Fibroblast of peridontal ligament (primary cell): Measurements from ENCODE around the gene ADCY2.

Source experiments
- DNase-seq: peaks from one replicate; pipeline ENCODE4 v3.0.0-alpha.2; 2010; ENCODE audit errors: extremely low read depth

The ADCY2 gene

DNA sequence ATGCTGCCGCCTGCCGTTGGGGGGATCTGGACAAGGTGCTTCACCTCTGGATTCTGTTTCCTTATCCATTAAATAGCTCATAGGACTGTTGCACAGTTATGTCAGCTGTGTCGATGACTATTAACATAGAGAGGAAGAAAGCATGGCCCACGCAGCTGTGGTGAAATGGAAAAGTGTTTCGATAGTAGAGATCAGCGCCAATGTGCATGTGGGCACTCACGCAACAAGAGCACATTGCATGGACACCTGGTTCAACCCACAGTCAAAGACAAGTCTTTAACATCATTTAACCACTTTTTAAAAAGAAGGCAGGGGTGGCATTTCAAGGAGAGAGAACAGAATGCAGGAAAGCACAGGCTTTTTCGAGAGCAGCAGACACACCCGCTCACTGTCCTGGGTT lies 107.6 kb downstream of the ADCY2 start:
- DNase-seq = no peak

DNA sequence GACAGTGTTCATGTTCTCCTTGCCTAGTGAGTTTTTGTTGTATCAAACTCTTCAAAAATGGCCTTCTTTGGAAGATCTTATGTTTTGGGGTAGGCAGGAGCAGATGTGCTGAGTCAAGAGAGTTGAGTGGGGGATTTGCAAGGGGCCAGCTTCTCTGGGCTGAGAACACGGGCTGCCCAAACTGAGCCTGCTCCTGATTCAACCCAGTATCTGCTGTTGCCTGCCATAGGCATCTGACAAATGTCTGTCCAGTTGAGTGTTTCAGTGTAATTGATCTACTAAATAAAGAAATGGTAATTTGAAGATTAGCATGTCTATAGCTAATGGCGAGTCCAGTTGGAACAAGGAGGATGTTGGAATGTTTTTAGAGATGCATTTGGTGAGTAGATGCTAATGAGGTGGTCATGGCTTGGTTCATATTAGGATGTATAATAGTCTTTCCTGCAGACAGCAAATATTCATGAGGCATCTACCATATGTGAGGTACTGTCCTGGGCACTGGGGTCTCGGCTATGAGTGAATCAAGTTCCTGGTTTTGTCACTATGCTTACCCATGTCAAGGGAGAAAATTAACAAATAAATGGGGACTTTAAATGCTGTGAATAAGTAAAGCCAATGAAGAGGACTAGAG lies 119.5 kb downstream of the ADCY2 start:
- DNase-seq = no peak

DNA sequence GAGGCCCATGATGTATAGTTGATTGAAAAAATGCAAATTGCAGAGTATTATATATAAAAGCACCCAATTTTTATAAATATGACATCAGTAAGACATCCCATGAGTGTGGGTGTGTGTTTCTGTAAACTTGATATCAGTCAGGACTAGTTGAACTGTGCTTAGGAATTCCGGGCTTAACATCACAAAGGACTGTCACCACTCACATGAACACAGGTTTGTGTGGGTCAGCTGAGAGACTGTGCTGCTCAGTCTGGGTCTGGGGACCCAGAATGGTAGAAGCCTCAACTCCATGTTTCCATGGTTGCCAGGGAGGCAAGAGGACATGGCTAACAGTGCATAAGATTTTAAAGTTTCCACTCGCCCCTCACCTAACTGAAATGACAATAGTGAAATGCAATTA lies 120.3 kb downstream of the ADCY2 start:
- DNase-seq = no peak

DNA sequence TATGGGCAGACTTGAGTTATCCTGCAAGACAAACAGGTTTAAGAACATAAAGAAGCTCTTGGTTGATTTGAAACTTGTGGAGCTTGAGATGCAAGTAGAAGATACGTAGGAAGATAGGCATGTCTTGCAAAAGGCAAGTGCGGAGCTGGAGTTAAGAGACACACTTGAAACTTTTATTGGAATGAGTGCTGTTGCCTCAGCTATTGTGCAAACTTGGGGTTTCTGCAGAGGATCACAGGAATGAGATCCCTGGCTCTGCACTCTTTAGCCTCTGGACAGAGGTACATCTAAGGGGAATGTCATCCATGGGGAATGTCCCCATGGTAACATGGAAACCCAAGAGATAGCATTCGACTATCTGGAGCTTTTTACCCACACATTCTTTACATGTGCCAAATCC lies 121.1 kb downstream of the ADCY2 start:
- DNase-seq = no peak

DNA sequence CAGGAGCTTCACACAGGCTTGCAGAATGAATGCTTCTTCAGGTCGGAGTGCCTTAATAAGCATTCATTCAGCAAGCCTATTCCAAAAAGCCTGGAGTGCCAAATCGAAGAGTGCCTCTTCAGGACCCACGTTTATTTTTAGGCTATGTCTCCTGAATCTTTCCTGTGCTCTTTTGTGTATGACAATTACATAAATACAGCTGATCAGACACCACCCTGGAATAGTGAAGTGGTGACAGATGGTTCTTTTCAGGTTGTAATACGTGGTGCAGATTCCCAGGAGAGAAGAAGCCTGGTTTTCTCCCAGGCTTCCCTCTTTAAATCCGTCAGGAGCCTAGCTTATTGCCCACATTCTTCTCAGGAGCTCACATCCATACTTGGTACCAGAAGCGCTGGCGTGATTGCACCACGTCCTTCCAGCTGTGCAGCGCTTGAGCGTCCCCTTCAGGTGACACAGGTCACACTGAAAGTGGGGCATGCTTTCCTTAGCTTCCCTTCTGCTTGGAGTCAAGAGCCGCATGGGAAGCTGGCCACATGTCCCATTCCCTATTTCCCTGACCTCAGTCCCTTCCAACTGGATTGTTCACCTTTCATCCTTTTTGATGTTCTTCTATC lies 123.1 kb downstream of the ADCY2 start:
- no peak for DNase-seq

DNA sequence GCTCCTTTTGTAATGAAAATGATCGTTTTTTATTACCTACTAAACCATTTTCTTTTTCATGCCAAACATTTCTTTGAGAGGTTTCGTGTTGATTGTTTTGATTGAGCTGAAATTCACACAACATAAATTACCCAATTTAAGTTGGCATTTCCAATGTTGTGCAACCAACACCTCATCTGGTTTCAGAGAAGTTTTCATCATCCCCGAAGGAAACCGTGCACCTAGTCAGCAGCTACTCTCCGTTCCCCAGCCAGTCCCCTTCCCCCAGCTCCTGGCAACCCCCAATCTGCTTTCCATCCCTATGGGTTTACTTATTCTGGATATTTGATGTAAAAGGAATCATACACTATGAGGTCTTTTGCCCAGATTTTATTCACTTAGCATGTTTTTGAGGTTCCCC lies 123.6 kb downstream of the ADCY2 start:
- DNase-seq = no peak

DNA sequence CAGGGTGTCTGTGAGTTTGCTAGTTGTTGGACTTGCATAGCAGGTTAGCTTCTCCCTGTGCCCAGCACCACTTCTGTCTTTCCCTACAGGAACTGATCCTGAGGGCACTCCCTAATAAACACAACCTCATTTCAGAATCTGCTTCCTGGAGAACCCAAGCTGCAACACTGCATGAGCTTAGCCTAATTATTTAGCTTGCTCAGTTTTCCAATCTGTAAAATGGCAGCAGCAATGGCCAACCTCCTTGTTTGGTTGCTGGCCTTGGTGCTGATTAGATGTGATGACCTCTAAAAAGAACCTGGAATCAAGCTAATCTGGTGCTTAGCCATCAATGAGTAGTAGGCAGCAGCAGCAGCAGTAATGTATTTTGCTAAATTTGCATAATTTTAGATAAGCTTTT lies 133.9 kb downstream of the ADCY2 start:
- no peak for DNase-seq

DNA sequence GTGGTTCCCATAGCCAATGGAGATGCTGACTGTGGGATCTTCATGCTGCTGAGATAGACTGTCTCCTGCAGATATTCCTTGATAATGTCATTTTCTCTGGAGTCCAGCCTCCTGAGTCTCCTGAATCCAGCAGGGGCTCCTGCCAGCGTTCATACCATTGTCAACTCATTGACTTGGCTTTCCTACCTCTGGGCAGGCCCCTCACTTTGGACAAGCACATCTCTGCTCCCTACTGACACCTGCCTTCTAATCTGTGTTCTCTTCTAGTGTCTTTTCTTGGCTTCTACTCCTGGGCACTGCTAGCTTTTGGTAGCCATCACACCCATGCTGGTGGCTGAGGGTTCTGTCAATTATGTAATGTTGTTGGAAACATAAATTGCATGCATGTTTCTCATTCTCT lies 138.0 kb downstream of the ADCY2 start:
- DNase-seq = no peak

DNA sequence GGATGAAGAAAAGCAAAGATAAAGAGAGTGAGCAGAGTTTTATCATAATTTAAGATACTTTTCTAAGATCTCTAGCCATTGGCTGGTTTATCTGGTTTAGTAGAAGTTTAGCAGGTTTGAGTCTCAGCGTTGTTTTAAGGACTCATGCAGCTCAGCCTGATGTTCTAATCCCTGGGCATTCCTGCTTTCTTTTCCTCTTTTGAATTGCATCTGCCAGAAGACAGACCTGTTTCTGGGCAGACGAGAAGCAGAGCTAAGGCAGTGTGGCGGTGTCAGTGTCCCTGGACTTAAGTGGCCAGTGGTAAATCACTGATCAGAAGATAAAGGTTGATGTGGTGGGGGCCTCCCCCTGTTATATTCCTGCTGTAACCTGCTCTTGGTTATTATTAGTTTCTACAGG lies 138.6 kb downstream of the ADCY2 start:
- DNase-seq = no peak

DNA sequence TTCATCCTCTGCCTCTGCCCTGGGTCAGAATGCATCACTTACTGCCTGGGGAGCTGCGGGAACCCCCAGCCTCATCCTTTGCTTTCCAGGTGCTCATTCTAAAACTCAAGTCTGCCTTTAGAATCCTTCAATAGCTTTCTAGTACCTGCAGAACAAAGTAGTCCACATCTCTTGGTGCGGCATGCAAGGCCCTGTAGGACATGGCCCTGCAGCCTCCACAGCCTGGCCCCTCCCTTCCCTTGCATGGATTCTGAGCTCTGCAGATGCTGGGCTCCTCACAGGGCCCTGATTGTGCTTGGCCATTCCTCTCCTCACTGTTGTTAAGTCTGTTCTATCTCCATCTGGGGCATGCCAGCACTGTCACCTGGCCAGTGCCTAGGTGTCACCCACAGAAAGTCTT lies 141.6 kb downstream of the ADCY2 start:
- DNase-seq = no peak

DNA sequence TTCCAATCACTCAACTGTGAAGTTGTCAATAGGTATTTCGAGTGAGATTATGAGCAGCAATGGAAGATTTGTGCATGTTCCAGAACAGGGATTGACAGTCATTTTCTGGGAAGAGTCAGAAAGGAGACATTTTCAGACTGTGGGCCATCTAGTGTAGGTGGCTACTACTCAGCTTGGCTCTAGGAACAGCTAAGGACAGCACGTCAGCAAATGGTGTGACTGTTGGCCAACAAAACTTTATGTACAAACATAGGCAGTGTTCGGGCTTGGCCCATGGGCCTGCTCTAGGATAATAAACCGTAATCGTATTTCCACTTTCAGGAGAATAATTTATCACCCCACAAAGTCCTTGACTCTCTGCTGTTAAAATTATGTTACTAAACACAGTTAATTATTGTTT lies 143.6 kb downstream of the ADCY2 start:
- DNase-seq = no peak

DNA sequence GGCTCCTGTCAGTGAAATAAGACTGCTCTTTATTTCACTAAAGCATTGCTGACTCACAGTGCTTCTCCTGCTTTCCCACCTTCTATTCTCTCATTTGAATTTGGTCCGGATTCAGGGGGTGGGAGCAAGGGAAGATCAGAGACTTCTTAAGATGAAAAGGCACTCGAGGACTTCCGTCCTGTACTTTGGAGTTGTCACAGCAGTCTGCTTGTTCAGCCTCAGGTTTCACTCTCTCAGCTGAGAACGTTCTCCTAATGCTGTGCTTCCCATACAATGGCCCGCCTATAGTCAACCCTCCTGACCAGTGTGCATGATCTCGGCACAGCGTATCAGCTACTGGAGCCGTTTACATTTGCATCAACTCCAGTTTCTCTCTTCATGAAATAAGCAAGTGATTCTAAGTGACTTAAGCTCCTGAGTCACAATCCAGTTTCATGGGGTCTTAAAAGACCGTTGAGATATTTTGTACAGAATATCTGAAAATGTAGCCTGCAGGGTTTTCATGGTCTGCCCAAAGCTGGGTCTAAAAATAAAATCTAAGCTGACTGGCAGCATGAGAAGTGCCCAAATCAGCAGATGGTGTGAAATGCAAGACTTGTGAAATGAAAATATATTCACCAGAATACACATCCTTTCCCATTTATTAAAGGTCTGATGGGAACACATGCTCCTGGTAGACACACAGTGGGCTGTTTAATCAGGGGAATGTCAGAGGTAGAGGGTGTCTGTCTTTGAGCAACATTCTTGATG lies 145.0 kb downstream of the ADCY2 start:
- DNase-seq = no peak

DNA sequence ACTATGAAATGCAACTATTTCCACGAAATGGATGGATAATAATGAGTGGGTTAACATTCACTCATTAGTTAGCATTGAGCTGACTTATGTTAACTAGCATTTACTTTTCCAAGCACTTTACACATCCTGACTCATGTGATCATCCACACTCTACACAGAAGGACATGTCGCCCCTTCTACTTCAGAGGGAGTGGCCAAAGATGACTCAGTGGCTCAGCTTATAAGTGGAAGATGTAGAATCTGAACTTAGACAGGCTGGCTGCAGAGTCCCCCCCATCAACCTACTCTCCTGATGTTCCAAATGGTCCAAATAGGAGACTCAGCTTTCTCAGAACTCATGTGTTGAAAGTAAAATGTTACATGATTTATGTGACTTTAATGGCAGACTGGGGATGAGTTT lies 146.0 kb downstream of the ADCY2 start:
- DNase-seq = no peak

DNA sequence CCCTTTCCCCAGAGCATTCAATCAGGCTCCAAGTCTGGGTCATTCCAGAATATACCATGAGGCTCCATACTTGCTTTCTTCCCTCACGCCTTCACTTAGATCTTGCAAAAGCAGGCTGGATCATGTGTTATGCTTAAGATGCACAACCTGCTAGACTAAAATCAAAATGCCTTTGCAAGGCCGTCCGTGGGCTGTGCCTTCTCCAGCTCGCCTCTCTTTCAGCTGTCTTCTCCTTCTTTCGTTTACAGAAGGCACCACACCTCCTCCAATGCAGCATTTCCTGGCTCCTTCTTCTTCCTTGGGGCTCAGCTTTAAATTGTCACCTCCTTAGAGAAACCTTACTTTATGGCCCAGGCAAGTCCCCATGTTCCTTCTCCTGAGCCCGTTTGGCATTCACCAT lies 150.6 kb downstream of the ADCY2 start:
- DNase-seq = no peak

DNA sequence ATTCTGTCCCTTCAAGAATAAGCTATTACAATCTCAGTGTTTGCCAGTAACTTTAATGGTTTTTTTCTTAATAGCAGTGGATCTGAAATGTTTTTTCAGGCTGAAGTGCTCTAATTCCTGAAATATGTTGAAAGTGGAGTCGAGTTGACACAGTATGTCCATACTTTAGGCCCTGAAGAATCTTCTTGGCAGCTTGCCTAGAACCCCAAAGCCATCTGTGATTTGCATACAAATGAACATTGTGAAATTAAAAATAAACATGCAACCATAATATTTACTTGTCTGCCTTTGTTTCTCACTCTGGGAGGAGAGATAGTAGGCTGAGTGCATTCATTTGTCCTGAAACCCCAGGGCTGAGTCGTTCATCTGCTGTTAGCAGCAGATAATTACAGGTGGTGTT lies 152.7 kb downstream of the ADCY2 start:
- DNase-seq = no peak

DNA sequence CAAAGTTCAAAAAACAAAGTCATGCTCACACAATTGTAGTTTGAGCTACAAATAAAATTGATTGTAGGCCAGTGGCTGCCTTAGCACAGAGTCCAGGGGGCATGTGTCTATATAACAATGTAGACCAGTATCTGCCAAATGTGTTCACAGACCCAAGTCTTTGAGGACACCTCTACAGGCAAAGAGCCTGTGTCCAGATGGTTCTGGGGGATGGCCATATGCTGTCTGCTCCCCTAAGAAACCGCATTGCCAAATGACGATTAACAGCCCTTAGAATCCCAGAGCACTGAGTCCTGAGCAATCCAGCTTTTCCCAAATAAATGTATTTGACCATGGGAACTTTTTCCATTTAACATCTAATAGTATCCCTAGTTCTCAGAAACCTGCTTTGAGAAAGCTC lies 169.6 kb downstream of the ADCY2 start:
- DNase-seq = no peak

DNA sequence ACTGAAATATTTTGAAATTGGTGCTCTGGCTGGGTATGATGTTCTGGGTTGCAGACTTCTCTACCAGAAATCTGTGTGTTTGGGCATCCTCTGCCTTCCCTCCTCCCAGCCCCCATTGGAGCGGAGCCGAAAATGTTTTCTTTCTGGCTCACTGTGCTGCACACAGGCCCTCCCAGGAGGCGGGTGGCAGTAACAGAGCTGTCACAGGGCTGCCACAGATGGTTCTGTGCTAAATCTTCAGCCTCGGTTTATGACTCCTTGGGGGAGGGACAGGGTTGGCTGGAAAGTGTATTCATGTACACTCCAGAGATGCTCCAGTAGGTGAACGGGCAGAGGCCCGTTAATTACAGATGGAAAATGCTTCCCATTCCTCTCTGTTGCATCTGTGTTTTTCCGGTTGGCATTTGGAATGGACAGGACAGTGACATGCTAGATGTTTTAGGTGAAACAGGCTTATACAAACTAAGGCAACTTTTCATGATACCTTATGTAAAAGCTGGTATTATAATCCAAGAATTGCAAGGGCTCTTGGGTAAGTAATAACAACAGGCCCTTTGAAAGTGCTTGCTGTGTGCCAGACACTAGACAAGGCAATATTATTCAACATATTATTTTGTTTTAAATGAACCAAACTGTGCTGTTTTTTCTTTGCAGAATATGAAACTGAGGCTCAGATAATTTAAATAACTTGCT lies 180.2 kb downstream of the ADCY2 start:
- no peak for DNase-seq

DNA sequence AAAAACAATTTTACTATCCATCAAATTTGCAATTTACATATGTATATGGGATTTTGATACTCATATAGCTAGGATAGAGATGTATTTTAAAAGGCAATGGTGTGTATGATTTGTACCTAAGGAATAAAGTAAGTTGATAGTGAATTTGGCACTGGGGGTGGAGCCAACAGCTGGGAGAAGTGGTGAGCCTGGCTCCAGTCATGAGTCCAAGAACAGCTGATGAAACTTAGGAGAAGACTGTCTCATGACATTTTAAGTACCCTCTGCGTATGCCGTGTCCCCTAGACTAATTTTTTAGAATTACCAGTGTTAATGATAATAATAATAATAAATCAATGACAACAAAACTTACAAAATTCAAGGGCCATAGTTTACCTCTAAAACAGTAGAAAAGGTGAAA lies 181.4 kb downstream of the ADCY2 start:
- DNase-seq = no peak

DNA sequence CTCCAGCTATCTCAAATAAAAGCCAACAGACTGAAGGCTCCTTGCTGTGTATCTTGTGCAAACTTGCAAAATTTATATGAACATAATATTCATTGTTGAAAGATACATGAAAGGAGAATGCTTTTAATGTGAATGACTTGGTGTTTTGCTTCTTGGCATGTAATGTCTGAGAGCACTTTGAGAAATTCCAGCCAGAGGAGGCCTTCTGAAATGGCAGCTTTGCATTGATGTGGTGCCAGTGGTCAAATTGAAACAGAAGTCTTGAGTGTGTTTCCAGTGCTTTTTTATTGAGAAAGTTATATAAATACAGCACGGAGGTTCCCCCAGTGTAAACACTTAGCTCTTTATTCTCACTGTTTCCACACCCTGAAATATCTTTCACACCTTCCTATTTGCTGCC lies 182.1 kb downstream of the ADCY2 start:
- no peak for DNase-seq

DNA sequence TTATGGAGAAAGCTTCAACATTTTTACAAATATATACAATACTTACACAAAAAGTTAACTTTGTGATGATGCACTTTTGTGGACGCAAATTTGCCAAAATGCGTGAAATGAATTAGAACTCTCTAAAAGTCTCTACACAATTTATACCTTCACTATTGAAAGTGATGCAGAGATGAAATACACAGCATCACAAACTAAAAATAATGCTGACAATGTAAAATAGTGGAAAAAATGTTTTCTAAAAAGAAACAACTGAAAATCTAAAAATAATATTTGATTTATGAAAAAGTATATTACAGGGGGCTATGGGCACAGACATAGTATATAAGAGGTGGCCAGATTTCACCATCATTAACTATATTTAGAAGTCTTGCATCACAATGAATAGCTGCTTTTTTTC lies 188.8 kb downstream of the ADCY2 start:
- DNase-seq = no peak

DNA sequence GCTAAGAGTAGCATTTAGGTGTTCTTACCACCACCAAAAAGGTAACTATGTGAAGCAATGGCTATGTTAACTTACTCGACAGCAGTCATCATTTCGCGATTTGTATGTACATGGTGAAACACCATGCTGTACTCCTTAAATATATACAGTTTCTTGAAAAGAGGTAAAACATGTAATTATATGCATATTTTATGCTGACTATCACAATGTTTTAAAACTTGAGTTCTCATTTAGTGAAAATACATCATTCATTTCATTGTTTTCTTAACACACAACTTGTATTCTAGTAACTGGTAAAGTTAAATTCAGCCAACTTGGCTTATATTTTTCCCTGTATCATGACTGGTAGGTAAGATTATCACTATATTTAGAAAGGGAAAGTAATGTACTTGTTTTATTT lies 189.9 kb downstream of the ADCY2 start:
- no peak for DNase-seq

DNA sequence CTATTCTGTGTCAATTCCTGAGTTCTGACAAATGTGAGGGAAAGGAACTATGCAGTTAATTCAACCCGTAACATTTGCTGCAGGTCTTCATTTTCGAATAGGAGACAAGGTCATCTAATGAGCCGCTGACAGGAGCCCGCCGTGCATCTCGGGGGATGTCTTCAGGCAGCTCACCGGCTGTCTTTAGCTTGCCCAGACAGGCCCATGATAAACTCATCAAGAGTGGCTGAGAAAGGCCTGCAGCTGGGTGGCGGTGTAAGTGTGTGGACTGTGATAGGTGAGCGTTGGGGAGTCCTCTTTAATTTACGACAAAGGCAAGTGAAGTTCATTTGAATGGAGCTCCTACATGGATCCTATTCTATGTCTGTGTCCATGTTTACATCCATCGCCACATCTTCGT lies 190.5 kb downstream of the ADCY2 start:
- no peak for DNase-seq

DNA sequence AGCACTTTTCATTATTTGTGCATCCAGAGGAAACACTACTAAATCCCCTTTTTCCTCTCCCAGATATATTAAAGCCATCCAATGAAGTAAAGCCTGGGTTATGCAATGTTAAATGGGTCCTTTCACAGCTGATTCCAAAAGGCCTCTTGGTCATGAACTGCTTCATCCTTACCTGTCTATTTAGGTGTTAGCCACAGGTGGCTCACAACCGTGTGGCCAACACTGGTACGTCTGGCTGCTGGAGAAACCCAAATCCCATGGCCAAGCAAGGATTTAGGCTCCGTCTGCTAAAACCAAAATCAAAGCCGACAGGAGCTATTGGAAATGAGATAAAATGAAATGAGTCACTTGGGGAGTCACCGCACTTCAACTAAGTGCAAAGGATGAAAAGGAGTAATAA lies 193.9 kb downstream of the ADCY2 start:
- no peak for DNase-seq
